HFFc6 (cell line): ENCODE measurements around the gene PREX1. TPM values are rescaled to one million over a fixed set of nuclear protein-coding genes. Genes with fewer than 3 reads are reported as not detected.

Source experiments
- DNase-seq: peaks from one replicate; pipeline ENCODE4 v3.0.0-alpha.2; 2018
- H3K27ac Mint-ChIP-seq: 2 replicates; pipeline ENCODE4 v1.8.0; 2020; ENCODE audit warnings: mild to moderate bottlenecking, mixed read lengths
- H3K27me3 Mint-ChIP-seq: 2 replicates; pipeline ENCODE4 v1.8.0; 2021; ENCODE audit warnings: mild to moderate bottlenecking, moderate library complexity, mixed read lengths; ENCODE audit not compliant: insufficient read depth
- H3K36me3 Mint-ChIP-seq: 2 replicates; pipeline ENCODE4 v1.8.0; 2021; ENCODE audit warnings: low read depth, mixed read lengths
- H3K4me1 Mint-ChIP-seq: 2 replicates; pipeline ENCODE4 v1.8.0; 2020; ENCODE audit warnings: low read depth, mixed read lengths
- H3K4me3 Mint-ChIP-seq: 2 replicates; pipeline ENCODE4 v1.8.0; 2020; ENCODE audit warnings: mild to moderate bottlenecking, moderate library complexity, mixed read lengths
- H3K9me3 Mint-ChIP-seq: 2 replicates; pipeline ENCODE4 v1.8.0; 2020; ENCODE audit warnings: mild to moderate bottlenecking, mixed read lengths
- CTCF ChIP-seq: fragments of 200-600 bp; sonication (generic); IDR thresholded peaks from 2 replicates; pipeline ENCODE4 v1.5.0; 2021; ENCODE audit warnings: antibody characterized with exemption, mild to moderate bottlenecking
- total RNA-seq, 6 experiments: library from RNA; stranded (reverse); fragmentation: NEBNext Ultra II Directional; extraction: Animal tissue kit (Norgen Biotek cat#: 25700); gene quantifications; 2 replicates in 1 of 6; 3 replicates in 5 of 6; pipeline ENCODE4 v1.2.3, GENCODE V29; 2021

The PREX1 gene
- total RNA-seq, 6 experiments from 2014 or later: 1.8 to 4.1 (median 2.8) TPM

GRCh38 chr20:48737434-48738093 lies 90.2 kb downstream of the PREX1 start:
- H3K27ac Mint-ChIP-seq: no peak overlapping the region
- no peaks in the 10 kb centered on the region for H3K36me3 Mint-ChIP-seq
- H3K9me3 Mint-ChIP-seq: no peaks in the 10 kb centered on the region
- peaks cover 6% of the 10 kb centered on the region for H3K4me1 Mint-ChIP-seq
- no peak overlapping the region for H3K4me3 Mint-ChIP-seq
- no peak for DNase-seq
- H3K27me3 Mint-ChIP-seq: no peaks in the 10 kb centered on the region; the same call in none of the 2 replicates
- TF ChIP-seq CTCF: no peak

GRCh38 chr20:48736636-48737035 lies 91.2 kb downstream of the PREX1 start:
- Mint-ChIP-seq H3K27me3 (no peaks in the 10 kb centered on the region; the same call in none of the 2 replicates), H3K4me3 (no peak overlapping the region), H3K4me1 (peaks cover 6% of the 10 kb centered on the region), H3K9me3 (no peaks in the 10 kb centered on the region), H3K36me3 (no peaks in the 10 kb centered on the region), H3K27ac (no peak overlapping the region)
- no peak for TF ChIP-seq CTCF
- DNase-seq: no peak

GRCh38 chr20:48736231-48736630 lies 91.6 kb downstream of the PREX1 start:
- Mint-ChIP-seq H3K9me3 (no peaks in the 10 kb centered on the region), H3K4me3 (no peak overlapping the region), H3K27me3 (no peaks in the 10 kb centered on the region; the same call in none of the 2 replicates), H3K4me1 (peaks cover 6% of the 10 kb centered on the region), H3K36me3 (no peaks in the 10 kb centered on the region), H3K27ac (no peak overlapping the region)
- DNase-seq: no peak
- TF ChIP-seq CTCF: no peak

GRCh38 chr20:48735112-48735511 lies 92.7 kb downstream of the PREX1 start:
- no peak for TF ChIP-seq CTCF
- Mint-ChIP-seq H3K36me3 (no peaks in the 10 kb centered on the region), H3K27me3 (no peaks in the 10 kb centered on the region; the same call in none of the 2 replicates), H3K4me1 (peaks cover 6% of the 10 kb centered on the region), H3K27ac (no peak overlapping the region), H3K9me3 (no peaks in the 10 kb centered on the region), H3K4me3 (no peak overlapping the region)
- no peak for DNase-seq

- Mint-ChIP-seq H3K4me3 (no peak overlapping the region), H3K4me1 (peaks cover 5% of the 10 kb centered on the region), H3K36me3 (no peaks in the 10 kb centered on the region), H3K27me3 (peaks cover 2% of the 10 kb centered on the region), H3K9me3 (no peaks in the 10 kb centered on the region), H3K27ac (no peak overlapping the region)
- no peak for TF ChIP-seq CTCF
- no peak for DNase-seq
Observed at GRCh38 chr20:48734104-48734749, 93.6 kb downstream of the PREX1 start.
